Retina (tissue), 1 donor: ENCODE measurements around the gene COMTD1.
A peak's percentile ranks its signal among the peaks of the same experiment; 100 is the strongest.

Experiments used
- DNase-seq: peaks from one replicate; pipeline ENCODE4 v3.0.0-alpha.2; 2016

COMTD1 gene

GRCh38 chr10:75245354-75246250 is 9.8 kb upstream of the COMTD1 start:
- DNase-seq = no peak

GRCh38 chr10:75244487-75245353 is 9.0 kb upstream of the COMTD1 start:
- DNase-seq = no peak

- no peak for DNase-seq
Observed at GRCh38 chr10:75243426-75243825, 7.7 kb upstream of the COMTD1 start.

GRCh38 chr10:75240329-75241076 is 4.7 kb upstream of the COMTD1 start:
- no peak for DNase-seq

GRCh38 chr10:75239096-75239790 is 3.5 kb upstream of the COMTD1 start:
- no peak for DNase-seq

GRCh38 chr10:75238182-75239095 is 2.7 kb upstream of the COMTD1 start:
- no peak for DNase-seq

GRCh38 chr10:75236178-75236825 is 545 bp upstream of the COMTD1 start:
- no peak for DNase-seq

- peak; percentile 82 for DNase-seq
Observed at GRCh38 chr10:75234683-75235374, 928 bp downstream of the COMTD1 start.

- peak; percentile 80 for DNase-seq
Observed at GRCh38 chr10:75234017-75234682, 1.6 kb downstream of the COMTD1 start.

- DNase-seq = peak; percentile 64
Observed at GRCh38 chr10:75233444-75234016, 2.2 kb downstream of the COMTD1 start.

- no peak for DNase-seq
Observed at GRCh38 chr10:75231672-75232581, 3.8 kb downstream of the COMTD1 start.

GRCh38 chr10:75230600-75231038 is 5.1 kb downstream of the COMTD1 start:
- DNase-seq = peak; percentile 68

GRCh38 chr10:75229971-75230370 is 5.8 kb downstream of the COMTD1 start:
- DNase-seq = no peak

- no peak for DNase-seq
Observed at GRCh38 chr10:75228834-75229233, 6.9 kb downstream of the COMTD1 start.

GRCh38 chr10:75228278-75228677 is 7.5 kb downstream of the COMTD1 start:
- no peak for DNase-seq

GRCh38 chr10:75226656-75227055 is 9.1 kb downstream of the COMTD1 start:
- no peak for DNase-seq

GRCh38 chr10:75226095-75226494 is 9.7 kb downstream of the COMTD1 start:
- DNase-seq = no peak

- no peak for DNase-seq
Observed at GRCh38 chr10:75223507-75223906, 12.2 kb downstream of the COMTD1 start.
